ENCODE measurements around the gene KHDRBS2.
"Not testable (repeated sequence)": the region's sequence is repeated elsewhere in the genome, so short reads cannot be mapped to it uniquely, and the experiment has no call there.

Gene KHDRBS2

GRCh38 chr6:61867635-61868034 is 418.4 kb downstream of the KHDRBS2 start:
- no peak for DNase-seq (ENCODE audit: low spot score)

GRCh38 chr6:61857541-61857940 is 428.5 kb downstream of the KHDRBS2 start:
- no peak for DNase-seq (ENCODE audit: low spot score)

- no peak for DNase-seq (ENCODE audit: low spot score)
Measured at GRCh38 chr6:61841958-61842357, 444.1 kb downstream of the KHDRBS2 start.

- no peak for DNase-seq (ENCODE audit: low spot score)
Measured at GRCh38 chr6:61835237-61835636, 450.8 kb downstream of the KHDRBS2 start.

- no peak for DNase-seq (ENCODE audit: low spot score)
Measured at GRCh38 chr6:61833176-61833755, 452.8 kb downstream of the KHDRBS2 start.

- DNase-seq (ENCODE audit: low spot score): no peak
Measured at GRCh38 chr6:61817716-61818115, 468.3 kb downstream of the KHDRBS2 start.

- no peak for DNase-seq (ENCODE audit: low spot score)
Measured at GRCh38 chr6:61810047-61810446, 476.0 kb downstream of the KHDRBS2 start.

GRCh38 chr6:61809004-61809595 is 476.9 kb downstream of the KHDRBS2 start:
- peak; percentile 63 for DNase-seq (ENCODE audit: low spot score)

GRCh38 chr6:61787998-61788397 is 498.0 kb downstream of the KHDRBS2 start:
- DNase-seq (ENCODE audit: low spot score): no peak

- DNase-seq (ENCODE audit: low spot score): not testable (repeated sequence)
Measured at GRCh38 chr6:61769446-61769845, 516.6 kb downstream of the KHDRBS2 start.

- DNase-seq (ENCODE audit: low spot score): no peak
Measured at GRCh38 chr6:61755739-61756138, 530.3 kb downstream of the KHDRBS2 start.

GRCh38 chr6:61751986-61752385 is 534.0 kb downstream of the KHDRBS2 start:
- no peak for DNase-seq (ENCODE audit: low spot score)

- no peak for DNase-seq (ENCODE audit: low spot score)
Measured at GRCh38 chr6:61745994-61746393, 540.0 kb downstream of the KHDRBS2 start.

- DNase-seq (ENCODE audit: low spot score): no peak
Measured at GRCh38 chr6:61711849-61712248, 574.2 kb downstream of the KHDRBS2 start.

- no peak for DNase-seq (ENCODE audit: low spot score)
Measured at GRCh38 chr6:61688165-61688564, 597.9 kb downstream of the KHDRBS2 start.

GRCh38 chr6:61682562-61682961 is 603.5 kb downstream of the KHDRBS2 start:
- DNase-seq (ENCODE audit: low spot score): no peak

GRCh38 chr6:61679625-61680024 is 606.4 kb downstream of the KHDRBS2 start:
- DNase-seq (ENCODE audit: low spot score): no peak

GRCh38 chr6:61675734-61676133 is 610.3 kb downstream of the KHDRBS2 start:
- no peak for DNase-seq (ENCODE audit: low spot score)

- no peak for DNase-seq (ENCODE audit: low spot score)
Measured at GRCh38 chr6:61649845-61650244, 636.2 kb downstream of the KHDRBS2 start.

GRCh38 chr6:61640463-61640862 is 645.6 kb downstream of the KHDRBS2 start:
- DNase-seq (ENCODE audit: low spot score): no peak

All from globus pallidus (tissue), 1 donor.